ENCODE data around the gene TRAPPC2L. TPM values are rescaled to one million over a fixed set of nuclear protein-coding genes. Genes with fewer than 3 reads are reported as not detected.

Gene TRAPPC2L
- total RNA-seq, 2 donors from 2014 or later, result 23.7 to 38.9 TPM

DNA sequence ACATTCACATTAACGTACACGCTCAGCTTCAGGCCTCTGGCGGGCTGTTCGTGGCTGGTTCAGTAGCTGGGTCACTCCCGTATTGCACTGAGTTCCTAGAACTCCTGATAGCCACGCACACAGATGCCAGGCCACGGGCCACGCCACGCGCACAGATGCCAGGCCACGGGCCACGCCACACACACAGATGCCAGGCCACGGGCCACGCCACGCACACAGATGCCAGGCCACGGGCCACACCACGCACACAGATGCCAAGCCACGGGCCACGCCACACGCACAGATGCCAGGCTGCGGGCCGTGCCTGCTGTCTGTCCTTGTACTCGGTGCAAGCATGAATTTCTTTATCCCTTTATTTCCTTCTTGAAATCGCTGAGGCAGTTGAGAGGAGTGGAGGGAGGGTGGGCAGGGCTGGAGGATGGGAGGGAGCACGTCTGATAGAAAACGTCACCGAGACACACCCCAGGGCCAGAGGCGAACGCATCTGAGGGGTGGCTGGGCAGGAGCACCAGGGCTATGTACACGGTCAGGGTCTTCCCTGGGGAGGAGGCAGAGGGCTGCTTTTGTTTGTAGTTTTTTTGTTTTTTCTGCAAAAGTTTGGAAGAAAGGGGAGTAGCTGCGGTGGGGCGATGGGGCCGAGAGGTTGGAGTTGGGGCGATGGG is 18.1 kb downstream of the TRAPPC2L start:
- TF ChIP-seq CTCF (IDR thresholded peaks at IDR 0.05), result no peak
- TF ChIP-seq POLR2AphosphoS5 (IDR thresholded peaks at IDR 0.05), result no peak
- no peak for TF ChIP-seq POLR2A (IDR thresholded peaks at IDR 0.05)
- Histone ChIP-seq H3K36me3 (no peaks in the 10 kb centered on the region), H3K27me3 (replicated peaks; ENCODE audit: insufficient read depth) (no peaks in the 10 kb centered on the region), H3K27ac (no peak overlapping the region), H3K4me1 (replicated peaks) (no peaks in the 10 kb centered on the region), H3K9me3 (no peaks in the 10 kb centered on the region), H3K4me3 (no peak overlapping the region)
- 93% methylated on average over 34 of the region's 34 CpGs for WGBS
- no peak for DNase-seq (ENCODE audit: low spot score)
- intact Hi-C loops (cut with DNase I), result no loop called here

DNA sequence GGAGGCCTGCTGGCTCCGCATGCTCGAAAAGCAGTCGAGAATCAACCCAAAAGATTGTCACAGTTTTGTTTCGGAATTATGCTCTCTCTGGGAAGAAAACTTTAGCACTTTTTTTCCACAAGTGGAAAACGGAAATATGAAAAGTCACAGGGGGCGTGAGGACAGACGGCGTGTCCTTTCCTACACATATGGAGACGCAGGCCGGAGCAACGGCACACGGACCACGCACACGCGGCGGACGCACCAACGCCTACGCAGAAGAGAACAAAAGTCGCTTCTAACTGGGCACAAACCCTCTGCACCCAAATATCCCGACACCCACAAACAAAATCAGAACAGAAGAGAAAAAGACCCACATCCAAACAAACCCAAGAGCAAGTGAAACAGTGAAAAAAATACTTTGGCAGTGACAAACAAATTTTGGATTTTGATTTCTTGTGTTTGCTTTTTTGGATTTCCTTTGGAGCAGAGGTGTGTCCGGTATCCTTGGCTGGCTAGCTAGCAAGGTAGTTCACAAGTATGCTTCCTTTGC is 18.8 kb downstream of the TRAPPC2L start:
- Histone ChIP-seq H3K4me3 (no peak overlapping the region), H3K27me3 (replicated peaks; ENCODE audit: insufficient read depth) (no peaks in the 10 kb centered on the region), H3K9me3 (no peaks in the 10 kb centered on the region), H3K27ac (no peak overlapping the region), H3K36me3 (no peaks in the 10 kb centered on the region), H3K4me1 (replicated peaks) (no peaks in the 10 kb centered on the region)
- 95% methylated on average over 22 of the region's 22 CpGs for WGBS
- no peak for DNase-seq (ENCODE audit: low spot score)
- TF ChIP-seq POLR2AphosphoS5 (IDR thresholded peaks at IDR 0.05) (no peak), CTCF (IDR thresholded peaks at IDR 0.05) (no peak), POLR2A (IDR thresholded peaks at IDR 0.05) (no peak)
- intact Hi-C loops (cut with DNase I), result no loop called here

DNA sequence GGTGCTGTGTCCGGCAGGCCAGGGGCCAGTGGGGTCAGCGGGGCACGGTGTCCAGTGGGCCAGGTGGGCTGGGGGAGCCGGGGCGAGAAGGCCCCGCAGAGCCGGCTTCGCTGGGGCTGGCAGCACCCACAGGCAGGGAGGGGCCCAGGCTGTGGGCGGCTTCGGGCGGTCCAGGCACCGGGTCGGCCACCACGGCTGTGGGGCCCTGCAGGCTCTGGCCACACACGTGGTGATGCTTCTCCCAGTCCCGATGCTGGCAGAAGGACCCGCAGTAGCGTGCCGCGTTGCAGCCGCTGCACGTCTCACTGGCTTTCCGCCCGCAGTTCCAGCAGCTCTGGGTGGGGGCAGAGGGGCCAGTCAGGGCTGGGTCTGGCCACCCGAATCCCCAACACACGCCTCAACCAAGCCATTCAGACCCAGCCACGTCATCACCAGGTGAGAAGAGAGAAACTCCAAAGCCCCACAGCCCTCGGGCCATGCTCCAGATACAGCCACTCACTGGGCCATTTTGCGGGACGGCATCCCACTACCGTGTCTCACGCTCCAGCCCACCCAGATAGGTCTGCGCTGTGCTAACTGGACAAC is 20.1 kb downstream of the TRAPPC2L start:
- DNase-seq (ENCODE audit: low spot score), result no peak
- Histone ChIP-seq H3K4me1 (replicated peaks) (no peaks in the 10 kb centered on the region), H3K27ac (no peak overlapping the region), H3K36me3 (no peaks in the 10 kb centered on the region), H3K4me3 (no peak overlapping the region), H3K9me3 (no peaks in the 10 kb centered on the region), H3K27me3 (replicated peaks; ENCODE audit: insufficient read depth) (no peaks in the 10 kb centered on the region)
- intact Hi-C loops (cut with DNase I), result no loop called here
- WGBS, result 83% methylated on average over 18 of the region's 33 CpGs
- TF ChIP-seq POLR2AphosphoS5 (IDR thresholded peaks at IDR 0.05) (no peak), POLR2A (IDR thresholded peaks at IDR 0.05) (no peak), CTCF (IDR thresholded peaks at IDR 0.05) (no peak)

DNA sequence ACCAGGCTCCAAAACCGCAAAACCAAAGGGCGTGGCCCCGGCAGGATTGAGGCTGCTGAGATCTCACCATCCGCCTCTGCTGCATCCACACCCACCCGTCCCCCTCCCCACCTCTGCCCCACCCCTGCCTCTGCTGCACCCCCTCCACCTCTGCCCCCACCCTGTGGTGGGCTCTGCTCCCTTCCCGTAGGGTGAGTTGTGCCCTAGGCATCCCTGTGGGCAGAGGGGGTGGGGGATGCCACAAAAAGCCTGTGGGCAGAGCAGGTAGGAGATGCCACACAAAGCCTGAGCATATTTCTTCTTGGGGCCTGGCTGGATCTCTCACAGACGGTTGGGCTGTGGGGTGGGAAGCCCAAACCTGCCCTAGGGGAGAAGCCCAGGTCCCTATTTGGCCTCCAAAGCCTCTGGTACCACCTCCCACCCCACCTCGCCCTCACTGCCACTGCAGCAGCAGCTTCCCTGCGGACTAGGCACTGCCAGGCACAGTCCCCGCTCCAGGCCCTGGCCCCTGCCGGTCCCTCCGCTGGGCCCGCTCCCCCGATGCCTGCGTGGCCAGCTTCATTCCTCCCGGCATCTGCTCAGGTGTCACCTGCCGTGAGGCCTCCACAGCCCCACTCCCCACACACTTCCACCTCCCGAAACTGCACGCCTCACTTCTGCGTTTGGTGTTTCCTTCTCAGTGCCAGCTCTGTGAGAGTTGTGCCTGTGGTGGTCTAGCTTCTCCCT is 20.8 kb downstream of the TRAPPC2L start:
- 83% methylated on average over 18 of the region's 20 CpGs for WGBS
- no peaks in the 10 kb centered on the region for H3K36me3 ChIP-seq
- intact Hi-C loops (cut with DNase I), result no loop called here
- H3K4me3 ChIP-seq, result no peak overlapping the region
- no peaks in the 10 kb centered on the region for H3K27me3 ChIP-seq (replicated peaks; ENCODE audit: insufficient read depth)
- no peaks in the 10 kb centered on the region for H3K9me3 ChIP-seq
- DNase-seq (ENCODE audit: low spot score), result no peak
- no peaks in the 10 kb centered on the region for H3K4me1 ChIP-seq (replicated peaks)
- H3K27ac ChIP-seq, result no peak overlapping the region
- TF ChIP-seq POLR2AphosphoS5 (IDR thresholded peaks at IDR 0.05), result no peak
- TF ChIP-seq POLR2A (IDR thresholded peaks at IDR 0.05), result no peak
- TF ChIP-seq CTCF (IDR thresholded peaks at IDR 0.05), result no peak
